ENCODE data around the gene ADK.
"Not testable (repeated sequence)": the region's sequence is repeated elsewhere in the genome, so short reads cannot be mapped to it uniquely, and the experiment has no call there.

Gene ADK

GRCh38 chr10:74502963-74503608 lies 352.1 kb downstream of the ADK start:
- no peak for TF ChIP-seq POLR2A (IDR thresholded peaks at IDR 0.05; ENCODE audit: low read depth, low read length)
- FAIRE-seq: peak; percentile 98
- no peak for DNase-seq (ENCODE audit: insufficient read length, low spot score)

GRCh38 chr10:74507951-74508350 lies 356.9 kb downstream of the ADK start:
- no peak for TF ChIP-seq POLR2A (IDR thresholded peaks at IDR 0.05; ENCODE audit: low read depth, low read length)
- no peak for FAIRE-seq

GRCh38 chr10:74510594-74510993 lies 359.6 kb downstream of the ADK start:
- TF ChIP-seq POLR2A (IDR thresholded peaks at IDR 0.05; ENCODE audit: low read depth, low read length): no peak
- DNase-seq (ENCODE audit: insufficient read length, low spot score) (no peak), FAIRE-seq (no peak)

More at GRCh38 chr10:74507951-74508350, 356.9 kb downstream of the ADK start:
- no peak for DNase-seq (ENCODE audit: insufficient read length, low spot score)

GRCh38 chr10:74511051-74511450 lies 360.0 kb downstream of the ADK start:
- peak; percentile 6 for FAIRE-seq
- DNase-seq (ENCODE audit: insufficient read length, low spot score): no peak
- no peak for TF ChIP-seq POLR2A (IDR thresholded peaks at IDR 0.05; ENCODE audit: low read depth, low read length)

GRCh38 chr10:74514322-74514721 lies 363.3 kb downstream of the ADK start:
- DNase-seq (ENCODE audit: insufficient read length, low spot score): no peak

GRCh38 chr10:74518061-74518460 lies 367.0 kb downstream of the ADK start:
- FAIRE-seq (no peak), DNase-seq (ENCODE audit: insufficient read length, low spot score) (no peak)
- TF ChIP-seq POLR2A (IDR thresholded peaks at IDR 0.05; ENCODE audit: low read depth, low read length): no peak

More at GRCh38 chr10:74514322-74514721, 363.3 kb downstream of the ADK start:
- TF ChIP-seq POLR2A (IDR thresholded peaks at IDR 0.05; ENCODE audit: low read depth, low read length): no peak
- no peak for FAIRE-seq

GRCh38 chr10:74521526-74521925 lies 370.5 kb downstream of the ADK start:
- no peak for TF ChIP-seq POLR2A (IDR thresholded peaks at IDR 0.05; ENCODE audit: low read depth, low read length)

GRCh38 chr10:74523199-74523598 lies 372.2 kb downstream of the ADK start:
- no peak for DNase-seq (ENCODE audit: insufficient read length, low spot score)
- TF ChIP-seq POLR2A (IDR thresholded peaks at IDR 0.05; ENCODE audit: low read depth, low read length): no peak
- peak; percentile 62 for FAIRE-seq

More at GRCh38 chr10:74521526-74521925, 370.5 kb downstream of the ADK start:
- DNase-seq (ENCODE audit: insufficient read length, low spot score) (no peak), FAIRE-seq (peak; percentile 23)

- DNase-seq (ENCODE audit: insufficient read length, low spot score) (no peak), FAIRE-seq (no peak)
- no peak for TF ChIP-seq POLR2A (IDR thresholded peaks at IDR 0.05; ENCODE audit: low read depth, low read length)
Measured at GRCh38 chr10:74525885-74526284, 374.9 kb downstream of the ADK start.

GRCh38 chr10:74527611-74528010 lies 376.6 kb downstream of the ADK start:
- not testable (repeated sequence) for DNase-seq (ENCODE audit: insufficient read length, low spot score); FAIRE-seq

GRCh38 chr10:74529205-74529604 lies 378.2 kb downstream of the ADK start:
- FAIRE-seq (peak; percentile 11), DNase-seq (ENCODE audit: insufficient read length, low spot score) (no peak)
- no peak for TF ChIP-seq POLR2A (IDR thresholded peaks at IDR 0.05; ENCODE audit: low read depth, low read length)

GRCh38 chr10:74530981-74531380 lies 380.0 kb downstream of the ADK start:
- TF ChIP-seq POLR2A (IDR thresholded peaks at IDR 0.05; ENCODE audit: low read depth, low read length): no peak
- no peak for DNase-seq (ENCODE audit: insufficient read length, low spot score)
- FAIRE-seq: no peak

- DNase-seq (ENCODE audit: insufficient read length, low spot score): no peak
- no peak for FAIRE-seq
- TF ChIP-seq POLR2A (IDR thresholded peaks at IDR 0.05; ENCODE audit: low read depth, low read length): no peak
Measured at GRCh38 chr10:74539317-74539716, 388.3 kb downstream of the ADK start.

GRCh38 chr10:74541375-74541774 lies 390.4 kb downstream of the ADK start:
- TF ChIP-seq POLR2A (IDR thresholded peaks at IDR 0.05; ENCODE audit: low read depth, low read length): no peak
- DNase-seq (ENCODE audit: insufficient read length, low spot score) (no peak), FAIRE-seq (no peak)

- no peak for TF ChIP-seq POLR2A (IDR thresholded peaks at IDR 0.05; ENCODE audit: low read depth, low read length)
- no peak for DNase-seq (ENCODE audit: insufficient read length, low spot score)
- peak; percentile 48 for FAIRE-seq
Measured at GRCh38 chr10:74542077-74542476, 391.1 kb downstream of the ADK start.

All from H54 (cell line).